Superior temporal gyrus (tissue), 1 donor: Measurements from ENCODE around the gene USP17L11.
"Not testable (repeated sequence)": the region's sequence is repeated elsewhere in the genome, so short reads cannot be mapped to it uniquely, and the experiment has no call there.

Source experiments
- DNase-seq: peaks from one replicate; pipeline ENCODE4 v3.0.0-alpha.2; 2016; ENCODE audit errors: extremely low spot score

Gene USP17L11

GRCh38 chr4:9215105-9215504, at the start of gene USP17L11:
TSS of gene USP17L11 (plus strand) at chr4:9215405. CDS start at chr4:9215405, 0 bp downstream.
- not testable (repeated sequence) for DNase-seq

DNA sequence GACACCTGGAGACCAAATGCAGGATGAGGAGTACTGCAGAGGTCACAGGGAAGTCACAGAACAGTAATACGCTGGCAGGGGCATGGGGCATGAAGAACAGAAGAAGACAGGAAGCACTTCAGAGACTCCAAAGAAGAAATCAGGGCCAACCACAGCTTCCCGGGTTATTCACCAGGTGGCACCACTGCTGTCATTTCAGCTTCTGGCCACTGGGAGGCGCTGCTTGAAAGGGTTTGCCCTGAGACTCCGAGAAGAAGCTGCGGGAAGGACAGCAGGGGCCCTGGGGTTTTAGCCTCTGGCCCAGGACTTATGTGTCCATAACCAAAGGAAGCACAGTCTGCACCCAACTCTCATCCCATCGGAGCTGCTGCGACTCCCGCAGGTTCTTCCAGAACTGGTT, 49.2 kb upstream of the USP17L11 start:
- not testable (repeated sequence) for DNase-seq

GRCh38 chr4:9169791-9170459, 45.3 kb upstream of the USP17L11 start, which contains the start of gene FAM90A26:
TSS of gene FAM90A26 (plus strand) at chr4:9170409. CDS start at chr4:9173173, 2,764 bp downstream.
- not testable (repeated sequence) for DNase-seq

- not testable (repeated sequence) for DNase-seq
Observed at GRCh38 chr4:9210357-9210756, 4.8 kb upstream of the USP17L11 start, which contains the start of gene USP17L10. TSS of gene USP17L10 (plus strand) at chr4:9210657. CDS start at chr4:9210657, 0 bp downstream.

- DNase-seq = not testable (repeated sequence)
Observed at GRCh38 chr4:9214701-9215100, 504 bp upstream of the USP17L11 start.

- not testable (repeated sequence) for DNase-seq
Observed at GRCh38 chr4:9219852-9220251, 4.6 kb downstream of the USP17L11 start, which contains the start of gene USP17L12. TSS of gene USP17L12 (plus strand) at chr4:9220152. CDS start at chr4:9220152, 0 bp downstream.

GRCh38 chr4:9224596-9224995, 9.4 kb downstream of the USP17L11 start, which contains the start of gene USP17L13:
TSS of gene USP17L13 (plus strand) at chr4:9224896. CDS start at chr4:9224896, 0 bp downstream.
- not testable (repeated sequence) for DNase-seq

- not testable (repeated sequence) for DNase-seq
Observed at GRCh38 chr4:9230249-9230648, 15.0 kb downstream of the USP17L11 start.

DNA sequence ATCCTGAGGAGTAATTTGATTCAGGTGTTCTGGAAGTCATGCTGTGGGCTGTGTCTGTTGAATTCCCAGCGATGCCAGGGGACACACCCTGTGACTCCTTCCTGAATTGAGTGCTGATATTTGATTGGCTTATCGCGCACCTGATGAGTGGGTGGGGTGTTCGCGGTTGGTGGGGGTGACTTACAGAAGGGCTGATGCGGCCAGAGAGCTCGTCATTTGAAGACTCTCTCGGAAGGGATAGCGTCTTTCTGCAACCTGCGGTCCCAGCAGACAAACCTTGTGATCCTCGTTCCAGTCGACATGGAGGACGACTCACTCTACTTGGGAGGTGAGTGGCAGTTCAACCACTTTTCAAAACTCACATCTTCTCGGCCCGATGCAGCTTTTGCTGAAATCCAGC, 18.9 kb downstream of the USP17L11 start, which contains the start of gene USP17L15:
TSS of gene USP17L15 (plus strand) at position 301 of the 400 bp plus-strand sequence. CDS start at position 301, 0 bp downstream.
- not testable (repeated sequence) for DNase-seq

- not testable (repeated sequence) for DNase-seq
Observed at GRCh38 chr4:9238461-9238860, 23.3 kb downstream of the USP17L11 start.

- not testable (repeated sequence) for DNase-seq
Observed at GRCh38 chr4:9243579-9243978, 28.4 kb downstream of the USP17L11 start, which contains the start of gene USP17L17. TSS of gene USP17L17 (plus strand) at chr4:9243879. CDS start at chr4:9243879, 0 bp downstream.

- DNase-seq = peak; percentile 1
Observed at GRCh38 chr4:9247953-9248680, 32.9 kb downstream of the USP17L11 start, which contains the start of gene USP17L18. TSS of gene USP17L18 (plus strand) at chr4:9248630. CDS start at chr4:9248630, 0 bp downstream.

GRCh38 chr4:9253078-9253477, 37.9 kb downstream of the USP17L11 start, which contains the start of gene USP17L19:
TSS of gene USP17L19 (plus strand) at chr4:9253378. CDS start at chr4:9253378, 0 bp downstream.
- not testable (repeated sequence) for DNase-seq

GRCh38 chr4:9257824-9258223, 42.6 kb downstream of the USP17L11 start, which contains the start of gene USP17L20:
TSS of gene USP17L20 (plus strand) at chr4:9258124. CDS start at chr4:9258124, 0 bp downstream.
- DNase-seq = not testable (repeated sequence)

- DNase-seq = not testable (repeated sequence)
Observed at GRCh38 chr4:9262572-9262971, 47.4 kb downstream of the USP17L11 start, which contains the start of gene USP17L21. TSS of gene USP17L21 (plus strand) at chr4:9262872. CDS start at chr4:9262872, 0 bp downstream.
